ENCODE results near the gene ERFL.

The ERFL gene

DNA sequence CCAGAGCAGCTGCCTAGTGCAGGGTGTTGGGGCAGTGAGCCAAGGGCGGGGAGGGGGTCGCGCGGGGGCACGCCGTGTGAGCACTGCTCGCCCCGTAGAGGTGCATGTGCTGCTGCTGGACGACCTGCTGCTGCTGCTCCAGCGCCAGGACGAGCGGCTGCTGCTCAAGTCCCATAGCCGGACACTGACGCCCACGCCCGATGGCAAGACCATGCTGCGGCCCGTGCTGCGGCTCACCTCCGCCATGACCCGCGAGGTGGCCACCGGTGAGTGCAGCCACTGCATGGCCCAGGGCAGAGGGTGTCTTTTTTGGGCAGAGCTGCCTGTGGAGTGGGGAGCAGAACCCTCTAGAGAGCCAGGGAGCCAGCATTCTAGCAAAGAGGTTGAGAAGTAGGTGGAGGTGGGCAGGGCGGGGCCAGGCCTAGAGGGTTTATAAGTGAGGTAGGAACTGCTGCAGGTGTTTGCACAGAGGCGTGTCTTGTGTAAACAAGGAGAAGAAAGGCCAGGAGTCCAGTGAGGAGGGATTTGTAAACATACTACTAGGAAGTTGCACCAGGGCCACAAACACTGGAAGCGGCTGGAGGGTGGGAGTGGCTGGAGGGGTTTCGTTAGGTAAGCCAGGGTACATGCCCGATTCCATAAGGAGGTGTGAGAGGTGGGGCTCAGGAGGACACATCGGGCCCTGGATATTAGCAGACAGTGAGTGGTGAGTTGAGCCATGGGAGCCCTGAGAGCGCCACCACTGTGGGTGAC, 24.0 kb downstream of the ERFL start:
- H3K27me3 Mint-ChIP-seq: no peaks in the 10 kb centered on the region
- H3K4me1 Mint-ChIP-seq (ENCODE audit: low read depth): peaks cover 46% of the 10 kb centered on the region
- H3K27ac Mint-ChIP-seq: peak overlapping the region; percentile 54
- no peaks in the 10 kb centered on the region for H3K9me3 Mint-ChIP-seq (ENCODE audit: low read depth)
- H3K36me3 Mint-ChIP-seq: peaks cover 7% of the 10 kb centered on the region
- H3K4me3 Mint-ChIP-seq: no peak overlapping the region

DNA sequence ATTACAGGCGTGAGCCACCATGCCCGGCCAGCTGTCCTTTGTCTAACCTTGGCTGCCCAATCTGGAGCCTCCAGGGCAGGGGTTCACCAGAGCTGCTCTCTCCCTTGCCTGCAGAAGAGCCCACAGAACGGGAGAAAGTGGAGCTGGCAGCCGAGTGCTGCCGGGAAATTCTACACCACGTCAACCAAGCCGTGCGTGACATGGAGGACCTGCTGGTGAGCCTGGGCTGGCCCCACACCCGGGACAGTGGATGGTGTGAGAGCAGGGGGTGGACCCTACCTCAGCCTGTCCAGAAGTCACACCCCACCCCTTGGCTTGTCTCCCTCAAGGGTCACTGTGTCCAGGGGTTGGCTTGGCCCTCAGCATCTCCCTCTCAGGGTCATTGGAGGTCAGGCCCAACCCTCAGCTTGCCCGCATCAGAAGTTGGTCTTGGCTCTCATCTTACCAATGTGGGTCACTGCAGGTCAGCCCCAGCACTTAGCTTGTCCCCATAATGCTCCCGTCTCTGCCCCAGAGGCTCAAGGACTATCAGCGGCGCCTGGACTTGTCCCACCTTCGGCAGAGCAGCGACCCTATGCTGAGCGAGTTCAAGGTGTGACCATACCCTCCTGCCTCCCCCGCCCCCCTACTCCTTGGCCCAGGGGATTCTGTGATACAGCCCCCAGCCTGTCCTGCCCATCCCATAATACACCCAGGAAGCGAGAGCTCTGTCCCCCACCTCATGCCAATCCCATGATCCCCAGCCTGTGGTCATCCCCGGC, 24.9 kb downstream of the ERFL start:
- H3K9me3 Mint-ChIP-seq (ENCODE audit: low read depth): no peaks in the 10 kb centered on the region
- peak overlapping the region; percentile 70 for H3K27ac Mint-ChIP-seq
- H3K27me3 Mint-ChIP-seq: no peaks in the 10 kb centered on the region
- H3K4me3 Mint-ChIP-seq: no peak overlapping the region
- H3K4me1 Mint-ChIP-seq (ENCODE audit: low read depth): peaks cover 52% of the 10 kb centered on the region
- peaks cover 11% of the 10 kb centered on the region for H3K36me3 Mint-ChIP-seq

DNA sequence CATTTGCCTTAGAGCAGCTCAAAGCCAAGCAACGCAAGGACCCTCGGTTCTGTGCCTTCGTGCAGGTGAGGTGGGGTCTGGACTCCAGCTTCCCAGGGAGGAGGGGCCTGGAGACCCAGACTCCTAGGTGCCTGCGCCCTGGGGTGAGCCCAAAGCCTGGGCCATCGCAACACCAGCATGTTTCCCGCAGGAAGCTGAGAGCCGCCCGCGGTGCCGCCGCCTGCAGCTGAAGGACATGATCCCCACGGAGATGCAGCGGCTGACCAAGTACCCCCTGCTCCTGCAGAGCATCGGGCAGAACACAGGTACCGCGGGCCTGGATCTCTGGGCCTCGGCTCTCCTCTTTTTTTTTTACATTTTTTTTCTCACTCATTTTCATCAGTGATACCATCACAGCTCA, 25.7 kb downstream of the ERFL start:
- H3K4me3 Mint-ChIP-seq: no peak overlapping the region
- no peak overlapping the region for H3K27ac Mint-ChIP-seq
- H3K4me1 Mint-ChIP-seq (ENCODE audit: low read depth): peaks cover 59% of the 10 kb centered on the region
- peaks cover 11% of the 10 kb centered on the region for H3K36me3 Mint-ChIP-seq
- no peaks in the 10 kb centered on the region for H3K27me3 Mint-ChIP-seq
- no peaks in the 10 kb centered on the region for H3K9me3 Mint-ChIP-seq (ENCODE audit: low read depth)

DNA sequence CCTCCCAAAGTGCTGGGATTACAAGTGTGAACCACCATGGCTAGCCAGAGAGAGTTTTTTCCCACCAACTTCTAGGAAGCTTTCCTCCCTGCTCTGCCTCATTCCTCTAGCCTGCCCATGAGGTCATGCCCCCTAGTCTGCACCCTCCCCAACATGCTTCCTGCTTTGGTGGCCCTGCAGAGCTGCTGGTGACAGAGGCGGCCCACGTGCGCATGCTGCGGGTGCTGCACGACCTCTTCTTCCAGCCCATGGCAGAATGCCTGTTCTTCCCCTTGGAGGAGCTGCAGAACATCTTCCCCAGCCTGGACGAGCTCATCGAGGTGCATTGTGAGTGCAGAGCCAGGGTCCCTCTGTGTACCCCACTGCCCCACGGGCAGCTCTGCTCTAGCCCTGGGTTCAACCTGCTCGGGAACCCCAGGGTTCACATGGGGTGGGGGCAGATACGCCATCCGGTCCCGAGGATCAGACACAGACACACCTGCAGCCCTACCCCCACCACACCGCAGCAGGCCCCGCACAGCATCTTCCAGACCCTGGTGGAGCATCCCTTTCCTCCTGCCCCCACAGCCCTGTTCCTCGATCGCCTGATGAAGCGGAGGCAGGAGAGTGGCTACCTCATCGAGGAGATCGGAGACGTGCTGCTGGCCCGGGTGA, 26.4 kb downstream of the ERFL start:
- H3K9me3 Mint-ChIP-seq (ENCODE audit: low read depth): no peaks in the 10 kb centered on the region
- peaks cover 11% of the 10 kb centered on the region for H3K36me3 Mint-ChIP-seq
- H3K4me1 Mint-ChIP-seq (ENCODE audit: low read depth): peaks cover 56% of the 10 kb centered on the region
- no peaks in the 10 kb centered on the region for H3K27me3 Mint-ChIP-seq
- H3K27ac Mint-ChIP-seq: peak overlapping the region; percentile 68
- no peak overlapping the region for H3K4me3 Mint-ChIP-seq

DNA sequence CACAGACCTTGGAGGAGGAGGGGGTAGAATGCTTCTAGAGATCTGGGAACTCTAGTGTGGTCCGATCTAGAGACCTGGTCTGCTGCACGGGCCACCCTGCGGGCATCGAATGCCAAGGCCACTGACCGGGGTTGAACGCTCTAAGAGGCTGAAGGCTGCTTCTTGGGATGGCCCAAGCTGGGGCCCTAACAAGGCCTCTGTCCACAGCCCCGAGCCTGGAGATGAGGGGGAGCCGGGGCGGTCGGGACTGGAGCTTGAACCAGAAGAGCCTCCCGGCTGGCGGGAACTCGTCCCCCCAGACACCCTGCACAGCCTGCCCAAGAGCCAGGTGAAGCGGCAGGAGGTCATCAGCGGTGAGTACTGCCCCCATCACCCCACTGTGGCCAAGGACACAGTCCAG, 30.0 kb downstream of the ERFL start:
- peaks cover 64% of the 10 kb centered on the region for H3K4me1 Mint-ChIP-seq (ENCODE audit: low read depth)
- H3K4me3 Mint-ChIP-seq: no peak overlapping the region
- H3K9me3 Mint-ChIP-seq (ENCODE audit: low read depth): no peaks in the 10 kb centered on the region
- peak overlapping the region; percentile 73 for H3K27ac Mint-ChIP-seq
- H3K36me3 Mint-ChIP-seq: peaks cover 7% of the 10 kb centered on the region
- no peaks in the 10 kb centered on the region for H3K27me3 Mint-ChIP-seq

DNA sequence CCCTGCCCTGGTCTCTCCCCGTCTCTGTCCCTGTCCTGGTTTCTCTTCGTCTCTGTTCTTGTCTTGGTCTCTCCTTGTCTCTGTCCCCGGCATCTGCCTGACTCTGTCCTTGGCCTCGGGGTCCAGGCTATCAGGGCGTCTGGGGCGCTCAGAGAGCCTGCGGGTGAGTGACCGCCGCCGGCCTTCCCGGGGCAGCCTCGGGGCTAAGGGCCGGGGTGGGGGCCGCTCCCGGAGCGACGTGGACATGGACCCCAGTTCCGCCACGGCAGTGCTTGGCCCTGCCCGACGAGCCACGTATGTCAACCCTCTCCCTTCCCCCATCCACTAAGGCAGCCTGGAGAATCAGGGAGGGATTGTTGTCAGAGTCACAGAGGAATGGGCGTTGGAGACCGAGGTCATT, 30.4 kb downstream of the ERFL start:
- H3K27me3 Mint-ChIP-seq: no peaks in the 10 kb centered on the region
- H3K36me3 Mint-ChIP-seq: peaks cover 9% of the 10 kb centered on the region
- peak overlapping the region; percentile 77 for H3K27ac Mint-ChIP-seq
- peaks cover 64% of the 10 kb centered on the region for H3K4me1 Mint-ChIP-seq (ENCODE audit: low read depth)
- no peak overlapping the region for H3K4me3 Mint-ChIP-seq
- no peaks in the 10 kb centered on the region for H3K9me3 Mint-ChIP-seq (ENCODE audit: low read depth)

DNA sequence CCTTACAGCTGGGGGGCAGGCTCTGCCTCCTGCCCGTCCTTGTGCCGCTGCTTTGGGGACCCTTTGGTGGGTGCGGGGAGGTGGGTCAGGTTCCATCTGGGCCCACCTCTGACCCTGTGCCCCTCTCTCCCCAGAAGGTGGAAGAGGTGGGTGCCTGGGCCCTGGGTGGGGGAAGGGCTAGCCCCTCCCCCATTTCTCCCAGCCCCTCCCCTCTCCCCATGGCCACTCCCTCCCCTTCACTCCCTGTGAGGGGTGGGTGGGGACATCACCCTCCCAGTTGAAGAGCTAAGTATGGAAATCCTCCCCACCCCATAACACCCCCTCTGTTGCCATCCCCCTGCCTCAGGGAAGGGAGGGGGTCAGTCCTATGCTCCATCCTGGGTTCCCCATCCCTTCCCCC, 31.1 kb downstream of the ERFL start:
- H3K36me3 Mint-ChIP-seq: peaks cover 10% of the 10 kb centered on the region
- no peaks in the 10 kb centered on the region for H3K9me3 Mint-ChIP-seq (ENCODE audit: low read depth)
- no peaks in the 10 kb centered on the region for H3K27me3 Mint-ChIP-seq
- H3K27ac Mint-ChIP-seq: peak overlapping the region; percentile 77
- H3K4me1 Mint-ChIP-seq (ENCODE audit: low read depth): peaks cover 63% of the 10 kb centered on the region
- no peak overlapping the region for H3K4me3 Mint-ChIP-seq

DNA sequence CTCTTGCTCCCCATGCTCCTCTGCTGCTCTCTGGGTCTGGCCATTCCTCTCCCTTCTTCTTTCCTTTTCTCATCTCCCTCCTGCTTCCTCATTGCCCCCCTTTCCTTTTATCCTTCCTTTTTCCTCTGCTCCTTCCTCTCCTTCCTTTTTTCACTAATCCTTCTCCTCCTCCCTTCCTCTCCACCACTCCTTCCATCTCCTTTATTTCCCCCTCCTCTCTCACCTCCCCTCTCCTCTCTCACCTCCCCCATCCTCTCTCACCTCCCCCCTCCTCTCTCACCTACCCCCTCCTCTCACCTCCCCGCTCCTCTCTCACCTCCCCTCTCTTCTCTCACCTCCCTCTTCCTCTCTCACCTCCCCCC, 31.7 kb downstream of the ERFL start:
- H3K4me3 Mint-ChIP-seq: peak overlapping the region; percentile 40
- peak overlapping the region; percentile 80 for H3K27ac Mint-ChIP-seq
- H3K36me3 Mint-ChIP-seq: peaks cover 9% of the 10 kb centered on the region
- H3K27me3 Mint-ChIP-seq: no peaks in the 10 kb centered on the region
- H3K9me3 Mint-ChIP-seq (ENCODE audit: low read depth): no peaks in the 10 kb centered on the region
- H3K4me1 Mint-ChIP-seq (ENCODE audit: low read depth): peaks cover 61% of the 10 kb centered on the region

DNA sequence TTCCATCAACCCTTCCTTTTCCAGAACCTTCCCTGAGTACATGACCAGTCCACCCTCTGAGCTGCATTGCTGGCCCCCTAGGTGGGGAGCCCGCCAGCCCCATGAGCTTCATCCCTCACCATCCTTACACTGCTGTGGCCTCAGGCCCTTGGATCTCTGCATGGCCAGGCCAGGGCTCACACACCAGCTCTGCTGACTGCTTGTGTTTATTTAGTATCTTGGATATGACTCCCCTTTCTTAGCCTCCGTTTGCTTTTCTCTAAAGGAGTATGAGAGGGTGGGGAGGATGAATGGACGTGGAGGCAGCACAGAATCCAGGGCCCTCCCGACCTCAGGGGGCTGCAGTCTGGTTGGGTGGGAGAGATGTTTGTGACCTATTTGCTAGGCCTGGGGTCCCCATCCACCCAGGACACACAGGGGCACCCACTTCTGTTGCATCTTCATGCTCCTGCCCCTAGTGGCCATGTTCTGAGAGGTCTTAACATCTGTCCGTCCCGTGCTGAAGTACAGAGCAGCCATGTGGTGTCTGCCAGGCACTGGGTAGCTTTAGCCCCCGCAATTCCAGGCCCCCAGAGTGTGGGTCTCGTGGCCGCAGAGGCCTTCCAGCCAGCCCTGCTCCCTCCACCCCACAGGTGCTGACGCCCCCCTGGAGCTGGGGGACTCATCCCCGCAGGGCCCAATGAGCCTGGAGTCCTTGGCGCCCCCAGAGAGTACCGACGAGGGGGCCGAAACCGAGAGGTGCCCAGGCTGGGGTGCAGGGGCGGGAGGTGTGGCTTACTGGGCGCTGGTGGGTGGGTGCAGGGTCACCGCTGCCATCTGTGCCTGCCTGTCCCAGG, 32.3 kb downstream of the ERFL start:
- H3K36me3 Mint-ChIP-seq: peaks cover 11% of the 10 kb centered on the region
- peaks cover 64% of the 10 kb centered on the region for H3K4me1 Mint-ChIP-seq (ENCODE audit: low read depth)
- peak overlapping the region; percentile 80 for H3K27ac Mint-ChIP-seq
- peak overlapping the region; percentile 44 for H3K4me3 Mint-ChIP-seq
- H3K9me3 Mint-ChIP-seq (ENCODE audit: low read depth): no peaks in the 10 kb centered on the region
- no peaks in the 10 kb centered on the region for H3K27me3 Mint-ChIP-seq

DNA sequence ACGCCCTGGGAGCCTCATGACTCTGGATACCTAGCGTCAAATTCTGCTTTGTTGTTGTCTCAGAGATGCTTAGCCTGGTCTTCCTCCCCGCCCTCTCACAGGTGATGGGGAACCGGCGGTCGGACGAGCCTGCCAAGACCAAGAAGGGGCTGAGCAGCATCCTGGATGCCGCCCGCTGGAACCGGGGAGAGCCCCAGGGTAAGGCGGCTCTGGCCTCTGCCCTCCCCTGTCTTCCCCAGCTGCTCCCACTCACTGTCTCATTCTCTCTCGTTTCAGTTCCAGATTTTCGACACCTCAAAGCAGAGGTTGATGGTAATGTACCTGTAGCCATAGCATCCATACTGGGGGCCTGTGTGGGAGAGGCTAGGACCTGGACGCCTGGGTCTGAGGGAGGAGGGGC, 33.9 kb downstream of the ERFL start:
- peaks cover 61% of the 10 kb centered on the region for H3K4me1 Mint-ChIP-seq (ENCODE audit: low read depth)
- H3K36me3 Mint-ChIP-seq: peaks cover 13% of the 10 kb centered on the region
- no peaks in the 10 kb centered on the region for H3K9me3 Mint-ChIP-seq (ENCODE audit: low read depth)

DNA sequence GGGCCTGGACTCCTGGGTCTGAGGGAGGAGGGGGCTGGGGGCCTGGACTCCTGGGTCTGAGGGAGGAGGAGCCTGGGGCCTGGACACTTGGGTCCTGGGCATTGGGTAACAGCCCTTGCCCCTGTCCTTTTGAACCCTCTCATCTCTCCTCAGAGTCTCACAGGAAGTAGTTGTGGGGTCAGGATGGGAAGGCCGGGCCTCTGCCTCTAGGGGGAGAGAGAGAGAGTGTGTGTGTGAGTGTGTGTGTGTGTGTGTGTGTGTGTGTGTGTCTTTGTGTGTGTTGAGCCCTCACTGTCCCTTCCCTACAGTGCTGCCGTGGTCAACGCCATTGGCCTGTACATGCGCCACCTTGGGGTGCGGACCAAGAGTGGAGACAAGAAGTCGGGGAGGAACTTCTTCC, 34.4 kb downstream of the ERFL start:
- Mint-ChIP-seq H3K4me3 (peak overlapping the region; percentile 13), H3K36me3 (peaks cover 13% of the 10 kb centered on the region), H3K27ac (peak overlapping the region; percentile 72), H3K9me3 (ENCODE audit: low read depth) (no peaks in the 10 kb centered on the region), H3K4me1 (ENCODE audit: low read depth) (peaks cover 62% of the 10 kb centered on the region), H3K27me3 (no peaks in the 10 kb centered on the region)

More for the DNA sequence above, 33.9 kb downstream of the ERFL start:
- Mint-ChIP-seq H3K27ac (peak overlapping the region; percentile 72), H3K27me3 (no peaks in the 10 kb centered on the region), H3K4me3 (peak overlapping the region; percentile 13)

DNA sequence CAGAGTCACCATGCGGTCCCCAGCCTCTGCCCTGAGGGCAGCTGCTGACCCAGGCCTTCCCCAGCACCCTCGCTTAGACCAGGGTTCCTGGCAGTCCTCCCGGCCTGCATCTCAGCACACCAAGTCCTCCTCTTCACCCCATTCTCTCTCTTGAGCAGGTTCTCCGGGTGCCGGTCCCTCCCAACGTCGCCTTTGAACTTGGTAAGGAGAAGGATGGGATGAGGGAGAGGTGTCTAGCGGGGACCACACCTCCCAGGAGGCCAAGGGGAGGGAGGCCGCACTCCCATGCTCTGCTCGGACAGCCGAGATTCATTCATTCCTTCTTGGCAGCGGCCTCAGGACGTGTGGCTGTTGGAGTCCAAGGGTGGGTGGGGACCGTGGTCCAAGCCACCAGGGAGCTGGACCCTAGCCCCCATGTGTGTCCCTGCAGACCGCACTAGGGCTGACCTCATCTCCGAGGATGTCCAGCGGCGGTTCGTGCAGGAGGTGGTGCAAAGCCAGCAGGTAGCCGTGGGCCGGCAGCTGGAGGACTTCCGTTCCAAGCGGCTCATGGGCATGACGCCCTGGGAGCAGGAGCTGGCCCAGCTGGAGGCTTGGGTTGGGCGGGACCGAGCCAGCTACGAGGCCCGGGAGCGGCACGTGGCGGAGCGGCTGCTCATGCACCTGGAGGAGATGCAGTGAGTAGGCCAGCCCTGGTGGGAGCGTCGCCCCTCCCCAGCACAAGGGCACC, 35.9 kb downstream of the ERFL start:
- Mint-ChIP-seq H3K4me3 (no peak overlapping the region), H3K27me3 (no peaks in the 10 kb centered on the region), H3K9me3 (ENCODE audit: low read depth) (no peaks in the 10 kb centered on the region), H3K36me3 (peaks cover 11% of the 10 kb centered on the region), H3K27ac (peak overlapping the region; percentile 93), H3K4me1 (ENCODE audit: low read depth) (peaks cover 59% of the 10 kb centered on the region)

DNA sequence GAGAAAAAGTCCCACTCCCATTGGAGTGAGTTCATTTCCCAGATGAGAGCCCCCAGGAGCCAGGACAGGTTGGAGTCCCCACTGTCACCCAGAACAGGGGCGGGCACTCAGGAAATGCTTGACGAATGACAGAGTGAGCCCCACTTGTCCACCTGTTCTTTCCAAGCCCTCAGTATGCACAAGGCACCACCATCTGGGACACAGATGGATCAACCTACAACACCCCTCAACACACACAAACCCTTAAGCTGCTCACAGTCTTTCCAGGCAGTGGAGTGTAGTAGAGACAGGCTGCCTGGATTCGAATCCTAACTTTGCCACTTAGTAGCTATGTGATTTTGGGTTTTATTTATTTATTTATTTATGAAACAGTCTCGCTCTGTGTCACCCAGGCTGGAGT, 37.3 kb downstream of the ERFL start:
- H3K4me3 Mint-ChIP-seq: no peak overlapping the region
- H3K4me1 Mint-ChIP-seq (ENCODE audit: low read depth): peaks cover 68% of the 10 kb centered on the region
- H3K27me3 Mint-ChIP-seq: no peaks in the 10 kb centered on the region
- no peaks in the 10 kb centered on the region for H3K9me3 Mint-ChIP-seq (ENCODE audit: low read depth)
- H3K36me3 Mint-ChIP-seq: peaks cover 11% of the 10 kb centered on the region
- peak overlapping the region; percentile 83 for H3K27ac Mint-ChIP-seq

DNA sequence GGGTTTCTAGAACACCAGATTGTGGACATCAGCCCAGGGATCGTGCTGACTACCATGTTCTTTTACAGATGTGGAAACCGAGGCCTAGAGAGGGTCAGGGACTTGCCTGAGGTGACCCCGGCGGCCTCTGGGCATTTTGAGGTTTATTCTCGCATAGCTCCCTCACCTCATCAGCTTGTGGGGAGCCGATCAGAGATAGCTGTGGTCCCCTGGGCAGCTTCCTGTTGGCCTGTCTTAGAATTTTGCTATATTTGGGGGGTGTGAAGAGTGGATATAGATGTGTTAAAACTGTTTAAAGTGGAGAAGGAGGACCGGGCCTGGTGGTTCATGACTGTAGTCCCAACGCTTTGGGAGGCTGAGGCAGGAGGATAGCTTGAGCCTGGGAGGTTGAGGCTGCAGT, 38.4 kb downstream of the ERFL start:
- peaks cover 13% of the 10 kb centered on the region for H3K36me3 Mint-ChIP-seq
- peaks cover 65% of the 10 kb centered on the region for H3K4me1 Mint-ChIP-seq (ENCODE audit: low read depth)
- H3K27me3 Mint-ChIP-seq: no peaks in the 10 kb centered on the region
- no peaks in the 10 kb centered on the region for H3K9me3 Mint-ChIP-seq (ENCODE audit: low read depth)
- peak overlapping the region; percentile 91 for H3K4me3 Mint-ChIP-seq
- peak overlapping the region; percentile 90 for H3K27ac Mint-ChIP-seq

Data from activated naive CD8-positive, alpha-beta T cell (primary cell).